AG04450 (cell line): ENCODE data around the gene BRI3. TPM values are rescaled to one million over a fixed set of nuclear protein-coding genes. Genes with fewer than 3 reads are reported as not detected.

Source experiments
- CTCF ChIA-PET: fragments of 300-600, 350-600 bp; formaldehyde crosslinking; extraction: SDS; loops from one replicate; lab custom pipeline; 2022; ENCODE audit warnings: antibody characterized with exemption, inconsistent platforms; lab: Charles Lee
- POLR2A ChIA-PET: fragments of 350-600 bp; formaldehyde crosslinking; extraction: SDS; loops from one replicate; lab custom pipeline; 2021; ENCODE audit warnings: antibody characterized with exemption, inconsistent platforms; lab: Yijun Ruan, JAX
- DNase-seq: peaks from one replicate; pipeline ENCODE4 v3.0.0-alpha.2; 2011; ENCODE audit warnings: low read depth, low spot score
- H3K27ac ChIP-seq: one replicate; pipeline ENCODE4 v1.5.1; 2012; ENCODE audit warnings: low read depth, low read length, control low read depth
- H3K27me3 ChIP-seq: one replicate; pipeline ENCODE4 v1.6.0; 2012; ENCODE audit warnings: low read length; ENCODE audit not compliant: control insufficient read depth, insufficient read depth
- H3K4me3 ChIP-seq: 2 replicates; pipeline ENCODE4 v1.5.1; 2011; ENCODE audit warnings: mild to moderate bottlenecking, low read depth, low read length, control low read depth
- H3K9me3 ChIP-seq: 2 replicates; pipeline ENCODE4 v1.5.1; 2012; ENCODE audit warnings: low read length; ENCODE audit not compliant: control insufficient read depth, insufficient read depth
- CTCF ChIP-seq: IDR thresholded peaks from 2 replicates; pipeline ENCODE4 v1.5.1; 2011; ENCODE audit warnings: low read depth, low read length, control low read depth, inconsistent platforms
- polyA minus RNA-seq: library from RNA; depleted of rRNA, polyadenylated mRNA; stranded (reverse); fragments of >200 nt; gene quantifications from 2 replicates; pipeline ENCODE4 v1.2.3, GENCODE V29; 2011; rRNA and poly(A)+ RNA removed
- polyA plus RNA-seq: library from polyadenylated mRNA; depleted of rRNA; stranded (reverse); fragments of >200 nt; gene quantifications from 2 replicates; pipeline ENCODE4 v1.2.3, GENCODE V29; 2011; rRNA removed

Gene BRI3
- polyA plus RNA-seq = 91.9 and 104 TPM in 2 replicates
- polyA minus RNA-seq = 47.8 and 68.2 TPM in 2 replicates

- peak; percentile 27 for DNase-seq
- no peak for TF ChIP-seq CTCF
- CTCF ChIA-PET = interaction anchor here (0.6 kb wide), 2 partner anchors 14 to 116 kb away, joined by 3 read pairs; no protein-coding TSS in a partner anchor
- POLR2A ChIA-PET = no interaction called here
- H3K4me3 ChIP-seq = peak within 1 kb of the TSS; percentile 90
- H3K27ac ChIP-seq = peak within 1 kb of the TSS; percentile 21
- H3K9me3 ChIP-seq = no peaks in the 10 kb centered on the region; the same call in 1 of the 2 replicates
- no peaks in the 10 kb centered on the region for H3K27me3 ChIP-seq
Observed at GRCh38 chr7:98280791-98281756, at the start of gene BRI3. Gene BRI3, plus strand, starts transcription at chr7:98281686. Its CDS starts 110 bp downstream, at chr7:98281796.

- Histone ChIP-seq H3K4me3 (no peak overlapping the region), H3K27me3 (no peaks in the 10 kb centered on the region), H3K9me3 (no peaks in the 10 kb centered on the region; the same call in 1 of the 2 replicates), H3K27ac (no peak overlapping the region)
- no peak for DNase-seq
- no peak for TF ChIP-seq CTCF
- CTCF ChIA-PET = no interaction called here
- POLR2A ChIA-PET = interaction anchor here (0.6 kb wide), 1 partner anchor 880 kb away, joined by 4 read pairs; no protein-coding TSS in a partner anchor
Observed at GRCh38 chr7:98232263-98232585, 49.3 kb upstream of the BRI3 start.

- CTCF ChIA-PET = no interaction called here
- no peak for DNase-seq
- Histone ChIP-seq H3K9me3 (no peaks in the 10 kb centered on the region; the same call in 1 of the 2 replicates), H3K4me3 (no peak overlapping the region), H3K27ac (no peak overlapping the region), H3K27me3 (no peaks in the 10 kb centered on the region)
- POLR2A ChIA-PET = interaction anchor here (0.6 kb wide), 1 partner anchor 881 kb away, joined by 4 read pairs; no protein-coding TSS in a partner anchor
- no peak for TF ChIP-seq CTCF
Observed at GRCh38 chr7:98232799-98233198, 48.7 kb upstream of the BRI3 start.

GRCh38 chr7:98233219-98234070, 48.0 kb upstream of the BRI3 start:
- H3K9me3 ChIP-seq = no peaks in the 10 kb centered on the region; the same call in 1 of the 2 replicates
- no peak for TF ChIP-seq CTCF
- no peak overlapping the region for H3K27ac ChIP-seq
- H3K27me3 ChIP-seq = no peaks in the 10 kb centered on the region
- DNase-seq = no peak
- H3K4me3 ChIP-seq = no peak overlapping the region
- CTCF ChIA-PET = interaction anchor here (2.0 kb wide), 1 partner anchor 212 kb away, joined by 6 read pairs; no protein-coding TSS in a partner anchor
- POLR2A ChIA-PET = no interaction called here
